Breast epithelium (tissue), 4 donors: ENCODE data around the gene DDX28. TPM values are rescaled to one million over a fixed set of nuclear protein-coding genes. Genes with fewer than 3 reads are reported as not detected.
"Not testable (repeated sequence)": the region's sequence is repeated elsewhere in the genome, so short reads cannot be mapped to it uniquely, and the experiment has no call there.

Experiments
- DNase-seq, 2 donors: peaks; one replicate each; pipeline ENCODE4 v3.0.0-alpha.2; 2019; ENCODE audit warnings: low spot score in 2 of 2
- H3K27ac ChIP-seq, 2 donors: fragments of 200-600 bp; sonication (generic) in 1 of 2; one replicate each; pipeline ENCODE4 v1.5.1; 2016 to 2019; ENCODE audit warnings: mild to moderate bottlenecking in 1 of 2
- H3K27me3 ChIP-seq, 2 donors: fragments of 200-600 bp; sonication (generic) in 1 of 2; one replicate each; pipeline versions ENCODE4 v1.5.1 to v1.6.0; 2017 to 2019; ENCODE audit warnings: control low read depth in 1 of 2, mild to moderate bottlenecking in 1 of 2
- H3K36me3 ChIP-seq: fragments of 200-600 bp; one replicate; pipeline ENCODE4 v1.5.1; 2019
- H3K4me1 ChIP-seq, 2 donors: fragments of 200-600 bp; sonication (generic); one replicate each; pipeline ENCODE4 v1.5.1; 2016 to 2019; ENCODE audit warnings: control low read depth in 1 of 2
- H3K4me3 ChIP-seq, 3 donors: fragments of 200-600 bp; sonication (generic); 1 replicate in 2 of 3; 2 replicates in 1 of 3; pipeline ENCODE4 v1.5.1; 2016 to 2019; ENCODE audit warnings: mild to moderate bottlenecking in 3 of 3, moderate library complexity in 2 of 3
- H3K9me3 ChIP-seq, 2 donors: fragments of 200-600 bp; sonication (generic) in 1 of 2; one replicate each; pipeline ENCODE4 v1.5.1; 2016 to 2019; ENCODE audit warnings: control low read depth in 1 of 2
- POLR2A ChIP-seq: fragments of 450-650 bp; IDR thresholded peaks from one replicate; pipeline ENCODE4 v1.6.1; 2016; ENCODE audit warnings: antibody characterized with exemption, mild to moderate bottlenecking, moderate library complexity
- POLR2AphosphoS5 ChIP-seq, 3 donors: sonication (generic); formaldehyde crosslinking; IDR thresholded peaks; one replicate each; pipeline ENCODE4 v1.6.1; 2017; ENCODE audit warnings: antibody characterized with exemption in 3 of 3
- intact Hi-C: fragments of 100-400 bp; cut with DNase I; formaldehyde crosslinking; loops from one replicate; pipeline ENCODE4 v1.15.1; 2023; ENCODE audit warnings: low total_unique reads
- total RNA-seq, 3 donors: library from RNA; depleted of rRNA; stranded (reverse); fragments of >200 nt; gene quantifications; one replicate each; pipeline ENCODE4 v1.1.0, GENCODE V29; 2016
- TF ChIP-seq, protein P1 (sequence below), 3 donors: fragments of 450-650 bp; IDR thresholded peaks; one replicate each; pipeline ENCODE4 v1.5.1; 2016 to 2017; ENCODE audit warnings: antibody characterized with exemption in 3 of 3, mild to moderate bottlenecking in 3 of 3, moderate library complexity in 3 of 3

DDX28 gene
- total RNA-seq, 3 donors from 2014 or later: 7.2 to 7.5 (median 7.5) TPM

DNA sequence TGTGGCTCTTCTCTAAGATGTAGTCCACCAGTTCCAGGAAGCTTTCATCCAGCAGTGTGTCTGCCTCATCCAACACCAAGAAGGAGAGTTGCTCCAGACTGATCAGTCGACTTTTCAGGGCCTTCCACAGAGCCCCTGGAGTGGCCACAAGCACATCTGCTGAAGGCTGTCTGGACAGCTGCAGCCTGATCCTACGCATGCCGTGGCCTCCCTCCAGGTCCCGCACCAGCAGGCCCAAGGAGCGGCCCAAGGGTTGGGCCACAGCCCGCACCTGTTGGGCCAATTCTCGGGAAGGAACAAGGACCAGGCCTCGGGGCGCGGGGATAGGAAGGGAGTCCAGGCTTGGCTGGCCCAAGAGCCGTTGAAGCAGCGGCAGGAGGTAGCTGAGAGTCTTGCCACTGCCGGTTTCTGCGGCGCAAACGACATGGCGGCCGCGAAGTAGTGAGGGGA lies 729 bp downstream of the DDX28 start:
- Histone ChIP-seq H3K36me3 (no peaks in the 10 kb centered on the region), H3K27ac (peak overlapping the region; percentile 88 to 93), H3K9me3 (no peaks in the 10 kb centered on the region), H3K4me1 (peaks cover 9 to 14% of the 10 kb centered on the region in 2 donors), H3K4me3 (peak overlapping the region; percentile 76 to 99 (median 97)), H3K27me3 (no peaks in the 10 kb centered on the region)
- no peak for TF ChIP-seq POLR2A
- no peak for TF ChIP-seq POLR2AphosphoS5 (IDR thresholded peaks at IDR 0.05)
- TF ChIP-seq, protein P1, sequence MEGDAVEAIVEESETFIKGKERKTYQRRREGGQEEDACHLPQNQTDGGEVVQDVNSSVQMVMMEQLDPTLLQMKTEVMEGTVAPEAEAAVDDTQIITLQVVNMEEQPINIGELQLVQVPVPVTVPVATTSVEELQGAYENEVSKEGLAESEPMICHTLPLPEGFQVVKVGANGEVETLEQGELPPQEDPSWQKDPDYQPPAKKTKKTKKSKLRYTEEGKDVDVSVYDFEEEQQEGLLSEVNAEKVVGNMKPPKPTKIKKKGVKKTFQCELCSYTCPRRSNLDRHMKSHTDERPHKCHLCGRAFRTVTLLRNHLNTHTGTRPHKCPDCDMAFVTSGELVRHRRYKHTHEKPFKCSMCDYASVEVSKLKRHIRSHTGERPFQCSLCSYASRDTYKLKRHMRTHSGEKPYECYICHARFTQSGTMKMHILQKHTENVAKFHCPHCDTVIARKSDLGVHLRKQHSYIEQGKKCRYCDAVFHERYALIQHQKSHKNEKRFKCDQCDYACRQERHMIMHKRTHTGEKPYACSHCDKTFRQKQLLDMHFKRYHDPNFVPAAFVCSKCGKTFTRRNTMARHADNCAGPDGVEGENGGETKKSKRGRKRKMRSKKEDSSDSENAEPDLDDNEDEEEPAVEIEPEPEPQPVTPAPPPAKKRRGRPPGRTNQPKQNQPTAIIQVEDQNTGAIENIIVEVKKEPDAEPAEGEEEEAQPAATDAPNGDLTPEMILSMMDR (IDR thresholded peaks at IDR 0.05): no peak
- no peak for DNase-seq
- intact Hi-C loops: no loop called here

DNA sequence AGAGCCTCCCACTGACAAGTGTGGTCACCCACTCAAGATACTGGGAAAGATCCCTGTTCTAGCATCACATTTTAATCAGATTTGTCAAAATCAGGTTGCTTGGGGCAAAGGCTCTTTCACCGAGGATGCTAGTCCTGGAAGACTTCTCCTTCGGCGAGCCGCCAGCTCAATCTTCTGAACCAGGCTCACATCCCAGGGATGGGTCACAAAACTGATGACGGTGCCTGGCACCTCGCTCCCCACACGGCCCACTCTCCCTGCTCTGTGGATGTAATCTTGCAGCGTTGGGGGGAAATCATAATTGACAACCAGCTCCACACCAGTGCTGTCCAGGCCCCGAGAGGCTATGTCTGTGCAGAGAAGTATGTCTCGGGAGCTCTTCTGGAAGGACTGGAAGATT lies 1.5 kb downstream of the DDX28 start:
- intact Hi-C loops: no loop called here
- DNase-seq: no peak
- TF ChIP-seq POLR2AphosphoS5 (IDR thresholded peaks at IDR 0.05) (no peak), POLR2A (no peak)
- TF ChIP-seq, protein P1 (IDR thresholded peaks at IDR 0.05): no peak
- no peaks in the 10 kb centered on the region for H3K9me3 ChIP-seq
- H3K27me3 ChIP-seq: no peaks in the 10 kb centered on the region
- H3K36me3 ChIP-seq: no peaks in the 10 kb centered on the region
- H3K4me1 ChIP-seq: peaks cover 9 to 14% of the 10 kb centered on the region in 2 donors
- H3K27ac ChIP-seq: no peak overlapping the region
- H3K4me3 ChIP-seq: peak overlapping the region in 1 of 3 donors; percentile 76

DNA sequence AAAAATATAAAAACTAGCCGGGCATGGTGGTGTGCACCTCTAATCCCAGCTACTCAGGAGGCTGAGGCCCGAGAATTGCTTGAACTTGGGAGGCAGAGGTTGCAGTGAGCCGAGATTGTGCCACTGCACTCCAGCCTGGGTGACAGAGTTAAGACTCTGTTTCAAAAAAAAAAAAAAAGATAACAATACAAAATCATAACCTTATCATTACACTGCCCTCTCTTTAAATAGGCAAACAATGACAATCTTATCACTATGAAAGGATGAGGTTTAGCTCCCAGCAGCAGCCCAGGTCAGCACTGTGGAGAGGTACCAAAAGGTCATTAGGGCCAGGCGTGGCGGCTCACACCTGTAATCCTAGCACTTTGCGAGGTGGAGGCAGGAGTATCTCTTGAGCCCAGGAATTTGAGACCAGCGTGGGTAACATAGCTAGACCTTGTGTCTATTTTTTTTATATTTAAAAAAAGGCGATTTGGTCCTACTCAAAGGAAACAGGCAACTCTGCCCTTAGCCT lies 3.8 kb downstream of the DDX28 start:
- H3K4me3 ChIP-seq: no peak overlapping the region
- H3K27ac ChIP-seq: no peak overlapping the region
- DNase-seq: no peak
- H3K9me3 ChIP-seq: no peaks in the 10 kb centered on the region
- intact Hi-C loops: loop anchor here (5.0 kb wide), 1 partner anchor 838 kb away; no protein-coding TSS in a partner anchor
- TF ChIP-seq POLR2A (no peak), POLR2AphosphoS5 (IDR thresholded peaks at IDR 0.05) (no peak)
- TF ChIP-seq, protein P1 (IDR thresholded peaks at IDR 0.05): no peak
- H3K36me3 ChIP-seq: no peaks in the 10 kb centered on the region
- peaks cover 9 to 14% of the 10 kb centered on the region in 2 donors for H3K4me1 ChIP-seq
- H3K27me3 ChIP-seq: no peaks in the 10 kb centered on the region

DNA sequence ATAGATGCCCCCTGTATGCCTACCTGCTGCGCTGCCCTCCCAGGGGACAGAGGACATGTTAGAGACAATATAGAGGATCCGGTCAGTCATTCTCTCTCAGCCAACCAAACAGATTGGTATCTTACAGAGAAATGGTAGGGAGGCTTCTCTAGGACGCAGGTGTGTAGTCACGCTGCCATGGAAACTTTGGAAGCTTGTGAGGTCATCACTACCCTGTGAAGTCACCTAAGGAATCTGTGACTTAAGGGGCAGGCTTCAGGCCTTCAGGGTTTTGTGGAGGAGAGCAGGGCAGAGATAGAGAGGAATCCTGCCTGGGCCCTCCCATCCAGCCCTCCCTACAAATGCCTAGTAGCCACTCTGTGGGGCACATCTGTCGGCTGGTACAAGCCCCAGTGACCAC lies 7.4 kb downstream of the DDX28 start, which contains the start of gene DPEP2NB:
Gene DPEP2NB (minus strand): TSS at position 231 of the 400 bp plus-strand sequence. CDS start 141 bp downstream, at position 90.
- Histone ChIP-seq H3K4me1 (no peaks in the 10 kb centered on the region), H3K27ac (no peak within 1 kb of the TSS), H3K27me3 (no peaks in the 10 kb centered on the region), H3K36me3 (no peaks in the 10 kb centered on the region), H3K9me3 (no peaks in the 10 kb centered on the region), H3K4me3 (no peak within 1 kb of the TSS)
- TF ChIP-seq, protein P1 (IDR thresholded peaks at IDR 0.05): no peak
- TF ChIP-seq POLR2A: no peak
- TF ChIP-seq POLR2AphosphoS5 (IDR thresholded peaks at IDR 0.05): no peak
- no peak for DNase-seq
- intact Hi-C loops: loop anchor here (5.0 kb wide), 1 partner anchor 842 kb away; no protein-coding TSS in a partner anchor

DNA sequence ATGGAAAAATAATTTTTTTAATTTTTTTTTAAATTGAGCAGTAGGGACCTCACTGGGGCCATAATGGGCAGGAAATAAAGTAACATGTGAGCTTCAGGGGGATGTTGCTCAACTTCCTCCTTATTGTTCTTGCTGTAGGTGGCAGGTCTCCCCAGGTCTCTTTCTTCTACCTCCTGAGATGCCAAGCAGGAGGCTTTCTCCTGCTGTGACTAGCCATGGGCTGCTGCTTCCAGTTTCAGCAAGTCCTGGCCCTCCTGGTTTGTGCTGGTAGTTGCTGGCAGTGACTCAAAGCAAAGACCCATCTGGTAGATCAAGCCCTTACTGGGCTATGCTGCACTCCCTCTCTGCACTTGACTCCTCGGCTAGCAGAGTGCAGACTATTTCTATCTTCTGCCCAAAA lies 9.6 kb downstream of the DDX28 start:
- DNase-seq: no peak
- TF ChIP-seq, protein P1 (IDR thresholded peaks at IDR 0.05): no peak
- no peak for TF ChIP-seq POLR2A
- no peak for TF ChIP-seq POLR2AphosphoS5 (IDR thresholded peaks at IDR 0.05)
- Histone ChIP-seq H3K4me1 (no peaks in the 10 kb centered on the region), H3K27me3 (no peaks in the 10 kb centered on the region), H3K4me3 (no peak overlapping the region), H3K9me3 (no peaks in the 10 kb centered on the region), H3K36me3 (no peaks in the 10 kb centered on the region), H3K27ac (peak overlapping the region in 1 of 2 donors; percentile 48)
- intact Hi-C loops: no loop called here

DNA sequence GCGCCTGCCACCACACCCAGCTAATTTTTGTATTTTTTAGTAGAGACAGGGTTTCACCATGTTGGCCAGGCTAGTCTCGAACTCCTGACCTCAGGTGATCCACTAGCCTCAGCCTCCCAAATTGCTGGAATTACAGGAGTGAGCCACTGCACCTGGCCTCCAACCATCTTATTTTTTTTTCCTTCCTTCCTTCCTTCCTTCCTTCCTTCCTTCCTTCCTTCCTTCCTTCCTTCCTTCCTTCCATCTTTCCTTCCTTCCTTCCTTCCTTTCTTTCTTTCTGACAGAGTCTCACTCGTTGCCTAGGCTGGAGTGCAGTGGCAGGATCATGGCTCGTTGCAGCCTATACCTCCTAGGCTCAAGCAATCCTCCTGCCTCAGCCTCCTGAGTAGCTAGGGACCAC lies 13.2 kb downstream of the DDX28 start:
- H3K36me3 ChIP-seq, H3K9me3 ChIP-seq, H3K27ac ChIP-seq, H3K4me3 ChIP-seq, H3K27me3 ChIP-seq, H3K4me1 ChIP-seq, DNase-seq, intact Hi-C loops: not testable (repeated sequence)
